OCI-LY1 (cell line): ENCODE data around the gene MRPL23.

ENCODE experiments used
- CTCF ChIP-seq: fragments of 200-600 bp; sonication (generic), shearing (Covaris generic); IDR thresholded peaks from 2 replicates; pipeline ENCODE4 v1.5.1; 2017; ENCODE audit warnings: mild to moderate bottlenecking, antibody characterized with exemption, low read length, moderate library complexity, mixed read lengths
- EZH2 ChIP-seq: fragments of 200-600 bp; sonication (generic), shearing (Covaris generic); IDR thresholded peaks from 2 replicates; pipeline ENCODE4 v1.8.0; 2017; ENCODE audit warnings: borderline replicate concordance, mixed run types, mild to moderate bottlenecking, antibody characterized with exemption, low read length, moderate library complexity, mixed read lengths

GRCh38 chr11:1937616-1938342 is 9.4 kb upstream of the MRPL23 start:
- no peak for TF ChIP-seq CTCF
- no peak for TF ChIP-seq EZH2
